Endothelial cell of umbilical vein (primary cell): ENCODE results near the gene RTCA. TPM values are rescaled to one million over a fixed set of nuclear protein-coding genes. Genes with fewer than 3 reads are reported as not detected.

Experiments used
- BruUV-seq: library from RNA; stranded (reverse); fragments of 400-500 nt; replicated peaks from 2 replicates; lab custom pipeline; 2021; lab: Mats Ljungman, UMichigan
- CTCF ChIA-PET: fragments of 300-600, 350-600 bp; sonication (Branson Sonifier 250); formaldehyde crosslinking; loops from one replicate; lab custom pipeline; 2021; ENCODE audit warnings: antibody characterized with exemption, inconsistent platforms; lab: Charles Lee
- POLR2A ChIA-PET: fragments of 300-600, 350-600 bp; sonication (Branson Sonifier 250); formaldehyde crosslinking; loops from one replicate; lab custom pipeline; 2021; ENCODE audit warnings: antibody characterized with exemption, inconsistent platforms; lab: Charles Lee
- DNase-seq: peaks from one replicate; pipeline ENCODE4 v3.0.0-alpha.2; 2011; ENCODE audit warnings: low read depth, low spot score
- FAIRE-seq: peaks from 2 replicates; lab custom pipeline; 2011; peaks lifted over from hg19 to GRCh38; lab: Jason Lieb, UNC
- H2AFZ ChIP-seq: 2 replicates; pipeline ENCODE4 v1.6.0; 2012; ENCODE audit warnings: low read depth, low read length, control low read depth, inconsistent platforms
- H3K27ac ChIP-seq: 2 replicates; pipeline ENCODE4 v1.5.1; 2011; ENCODE audit warnings: low read depth, mild to moderate bottlenecking, control low read depth, low read length, moderate library complexity; ENCODE audit not compliant: insufficient read depth
- H3K27me3 ChIP-seq, 2 experiments: 2 replicates each; pipeline versions ENCODE4 v1.6.0 to v1.6.1; 2011; ENCODE audit warnings: low read length in 2 of 2, mixed read lengths in 1 of 2; ENCODE audit not compliant: control insufficient read depth in 2 of 2, insufficient read depth in 2 of 2
- H3K36me3 ChIP-seq, 2 experiments: 2 replicates in 1 of 2; 3 replicates in 1 of 2; pipeline ENCODE4 v1.5.1; 2011; ENCODE audit warnings: low read length in 2 of 2, mild to moderate bottlenecking in 1 of 2, moderate library complexity in 1 of 2; ENCODE audit not compliant: control insufficient read depth in 2 of 2, insufficient read depth in 2 of 2; ENCODE audit errors: extremely low read depth in 1 of 2
- H3K4me1 ChIP-seq: 3 replicates; pipeline ENCODE4 v1.5.1; 2011; ENCODE audit warnings: mild to moderate bottlenecking, low read length; ENCODE audit not compliant: control insufficient read depth, insufficient read depth; ENCODE audit errors: extremely low read depth
- H3K4me2 ChIP-seq: 2 replicates; pipeline ENCODE4 v1.6.1; 2011; ENCODE audit warnings: low read length, control low read depth, mixed read lengths; ENCODE audit not compliant: insufficient read depth
- H3K4me3 ChIP-seq, 3 experiments: fragments of 200-600 bp in 1 of 3; sonication (generic), shearing (Covaris generic) in 1 of 3; replicated peaks in 1 of 3; 2 replicates each; pipeline ENCODE4 v1.5.1; 2011 to 2016; ENCODE audit warnings: control low read depth in 3 of 3, low read length in 3 of 3, mild to moderate bottlenecking in 2 of 3, inconsistent platforms in 1 of 3, low read depth in 1 of 3, moderate library complexity in 1 of 3; ENCODE audit not compliant: insufficient read depth in 1 of 3
- H3K79me2 ChIP-seq: 2 replicates; pipeline ENCODE4 v1.6.0; 2012; ENCODE audit warnings: low read length, inconsistent platforms; ENCODE audit not compliant: control insufficient read depth, insufficient read depth
- H3K9ac ChIP-seq: replicated peaks from 2 replicates; pipeline ENCODE3; 2011; ENCODE audit warnings: low read length, control low read depth; ENCODE audit not compliant: insufficient read depth; ENCODE audit errors: extremely low read depth
- H3K9me1 ChIP-seq: replicated peaks from 3 replicates; pipeline ENCODE4 v1.6.0; 2011; ENCODE audit warnings: mild to moderate bottlenecking, low read length; ENCODE audit not compliant: control insufficient read depth, insufficient read depth; ENCODE audit errors: extremely low read depth
- H3K9me3 ChIP-seq: replicated peaks from 2 replicates; pipeline ENCODE4 v1.5.1; 2012; ENCODE audit warnings: low read length, inconsistent platforms; ENCODE audit not compliant: control insufficient read depth, insufficient read depth
- H4K20me1 ChIP-seq: replicated peaks from 2 replicates; pipeline ENCODE3; 2011; ENCODE audit warnings: mild to moderate bottlenecking, low read length; ENCODE audit not compliant: control insufficient read depth, insufficient read depth; ENCODE audit errors: extremely low read depth
- CTCF ChIP-seq, 2 donors: IDR thresholded peaks; 1 replicate in 1 of 2; 2 replicates in 1 of 2; pipeline ENCODE4 v1.5.1; 2011; ENCODE audit warnings: low read length in 2 of 2, mild to moderate bottlenecking in 2 of 2, moderate library complexity in 2 of 2, control low read depth in 1 of 2, inconsistent platforms in 1 of 2, low read depth in 1 of 2; ENCODE audit not compliant: insufficient read depth in 1 of 2; ENCODE audit errors: extremely low read depth in 1 of 2
- EZH2 ChIP-seq: IDR thresholded peaks from 2 replicates; pipeline ENCODE4 v1.6.1; 2012; ENCODE audit warnings: borderline replicate concordance, low read depth, mild to moderate bottlenecking, moderate library complexity, low read length, inconsistent platforms; ENCODE audit not compliant: severe bottlenecking
- FOS ChIP-seq: IDR thresholded peaks from 2 replicates; pipeline ENCODE4 v1.6.1; 2011; ENCODE audit warnings: mild to moderate bottlenecking, low read length, moderate library complexity, borderline replicate concordance; ENCODE audit not compliant: insufficient read depth
- GATA2 ChIP-seq: IDR thresholded peaks from 2 replicates; pipeline ENCODE4 v1.7.0; 2011; ENCODE audit warnings: low read depth, mild to moderate bottlenecking, moderate library complexity, mixed read lengths, low read length; ENCODE audit not compliant: insufficient read length, insufficient read depth
- JUN ChIP-seq: IDR thresholded peaks from 2 replicates; pipeline ENCODE4 v1.6.1; 2011; ENCODE audit warnings: borderline replicate concordance, low read depth; ENCODE audit not compliant: insufficient read length, insufficient read depth
- MAX ChIP-seq: IDR thresholded peaks from 2 replicates; pipeline ENCODE4 v1.6.1; 2011; ENCODE audit not compliant: insufficient read depth, insufficient read length
- MYC ChIP-seq: IDR thresholded peaks from one replicate; pipeline ENCODE4 v1.6.1; 2011; ENCODE audit warnings: mild to moderate bottlenecking, low read depth, low read length
- POLR2A ChIP-seq: IDR thresholded peaks from 2 replicates; pipeline ENCODE4 v1.6.1; 2012; ENCODE audit warnings: low read depth, mild to moderate bottlenecking, control low read depth, low read length
- POLR2AphosphoS5 ChIP-seq: IDR thresholded peaks from 2 replicates; pipeline ENCODE4 v1.6.1; 2012; ENCODE audit warnings: low read depth, mild to moderate bottlenecking, control low read depth, low read length, moderate library complexity; ENCODE audit not compliant: insufficient read depth
- dilution Hi-C: fragments of 300-500 bp; cut with MboI; formaldehyde crosslinking; loops from one replicate; pipeline ENCODE4 v1.15.0; 2019; ENCODE audit warnings: low sequenced_read_pairs; ENCODE audit not compliant: extremely low pct_ligation_motif_present
- intact Hi-C: fragments of 100-400 bp; cut with micrococcal nuclease; formaldehyde crosslinking; loops from one replicate; pipeline ENCODE4 v1.10.0; 2022
- polyA plus RNA-seq, 4 experiments: library from polyadenylated mRNA; depleted of rRNA in 3 of 4; stranded (reverse) in 3 of 4; unstranded in 1 of 4; fragments of >200 nt; gene quantifications; 2 replicates each; pipeline versions ENCODE4 v1.2.1 to v1.2.3, GENCODE V29; 2011 to 2012; ENCODE audit warnings: missing spikeins in 1 of 4
- total RNA-seq: library from RNA; stranded (reverse); gene quantifications from 2 replicates; pipeline ENCODE4 v1.2.3, GENCODE V29; 2021

RTCA gene
- total and polyA plus RNA-seq, 2 donors (not counting 3 experiments of a cell fraction or from before 2014, with no cell fraction given): 20.3 to 46.6 TPM

- dilution Hi-C loops (no loop called here), intact Hi-C loops (loop anchor here (10.0 kb wide), 1 partner anchor 565 kb away; no protein-coding TSS in a partner anchor)
- Histone ChIP-seq H3K9me1 (no peaks in the 10 kb centered on the region), H3K27me3 (no peaks in the 10 kb centered on the region), H3K4me1 (no peaks in the 10 kb centered on the region), H3K9me3 (no peaks in the 10 kb centered on the region), H2AFZ (no peak overlapping the region), H3K36me3 (no peaks in the 10 kb centered on the region), H3K79me2 (no peaks in the 10 kb centered on the region), H3K27ac (no peak overlapping the region), H3K4me2 (no peak overlapping the region), H3K9ac (no peak overlapping the region), H4K20me1 (no peaks in the 10 kb centered on the region), H3K4me3 (no peak overlapping the region)
- ChIA-PET POLR2A (interaction anchor here (1.0 kb wide), 1 partner anchor 16 kb away, joined by 4 read pairs; no protein-coding TSS in a partner anchor), CTCF (no interaction called here)
- no TSS peak for BruUV-seq
- no peak for TF ChIP-seq GATA2
- TF ChIP-seq MYC: no peak
- TF ChIP-seq POLR2A: no peak
- TF ChIP-seq EZH2: no peak
- peak; percentile 18 for FAIRE-seq
- no peak for DNase-seq
Observed at GRCh38 chr1:100299521-100300222, 33.7 kb downstream of the RTCA start.

- Histone ChIP-seq H2AFZ (no peak overlapping the region), H3K27ac (no peak overlapping the region), H3K4me3 (no peak overlapping the region), H4K20me1 (no peaks in the 10 kb centered on the region), H3K9me1 (no peaks in the 10 kb centered on the region), H3K4me1 (no peaks in the 10 kb centered on the region), H3K27me3 (no peaks in the 10 kb centered on the region), H3K9ac (no peak overlapping the region), H3K9me3 (no peaks in the 10 kb centered on the region), H3K4me2 (no peak overlapping the region), H3K79me2 (no peaks in the 10 kb centered on the region), H3K36me3 (no peaks in the 10 kb centered on the region)
- ChIA-PET POLR2A (interaction anchor here (0.9 kb wide), 1 partner anchor 35 kb away, joined by 3 read pairs; the partner anchor contains the start of gene RTCA), CTCF (interaction anchor here (1.3 kb wide), 1 partner anchor 8 kb away, joined by 4 read pairs; no protein-coding TSS in a partner anchor)
- intact Hi-C loops (no loop called here), dilution Hi-C loops (no loop called here)
- FAIRE-seq (no peak), DNase-seq (no peak)
- no TSS peak for BruUV-seq
- TF ChIP-seq FOS: no peak
- no peak for TF ChIP-seq POLR2AphosphoS5
- TF ChIP-seq MYC: no peak
- TF ChIP-seq JUN: no peak
- no peak for TF ChIP-seq MAX
- no peak for TF ChIP-seq GATA2
- no peak for TF ChIP-seq CTCF (IDR thresholded peaks at IDR 0.05; ENCODE audit: extremely low read depth in 1 of 2, insufficient read depth in 1 of 2, low read depth in 1 of 2, low read length in 2 of 2)
- TF ChIP-seq POLR2A: no peak
- no peak for TF ChIP-seq EZH2
Observed at GRCh38 chr1:100300691-100301090, 34.7 kb downstream of the RTCA start.
